HepG2 (cell line): Measurements from ENCODE around the gene USP8. TPM values are rescaled to one million over a fixed set of nuclear protein-coding genes. Genes with fewer than 3 reads are reported as not detected.

Experiments
- ATAC-seq: fragments of 200-7000 bp; cut with Tn5 transposase; 3 replicates; pipeline ENCODE4 v1.9.1; 2020; ENCODE audit warnings: mild to moderate bottlenecking, moderate library complexity
- BruUV-seq: library from RNA; stranded (reverse); fragments of 400-500 nt; replicated peaks from 2 replicates; lab custom pipeline; 2021; lab: Mats Ljungman, UMichigan
- CTCF ChIA-PET: fragments of 300-600 bp; formaldehyde crosslinking; extraction: SDS; loops from one replicate; lab custom pipeline; 2021; ENCODE audit warnings: low total read pairs, inconsistent platforms, low intra/inter-chr PET ratio; lab: Yijun Ruan, JAX
- POLR2A ChIA-PET: fragments of 350-600 bp; sonication (Branson Sonifier 250); formaldehyde crosslinking; loops from one replicate; lab custom pipeline; 2020; ENCODE audit warnings: antibody characterized with exemption, inconsistent platforms; lab: Yijun Ruan, JAX
- DNase-seq: peaks from one replicate; pipeline ENCODE4 v3.0.0-alpha.2; 2015; ENCODE audit warnings: low spot score
- FAIRE-seq: peaks from 3 replicates; lab custom pipeline; 2011; peaks lifted over from hg19 to GRCh38; lab: Jason Lieb, UNC
- H2AFZ ChIP-seq: one replicate; pipeline ENCODE4 v1.6.1; 2011; ENCODE audit warnings: low read length, inconsistent platforms
- H3K27ac ChIP-seq: fragments of 300-600 bp; 3 replicates; pipeline ENCODE4 v1.8.0; 2011; ENCODE audit warnings: mixed run types, mild to moderate bottlenecking, mixed read lengths, low read length, inconsistent platforms; ENCODE audit not compliant: insufficient read depth; ENCODE audit errors: extremely low read length
- H3K27me3 ChIP-seq, 2 experiments: fragments of 200-600 bp in 1 of 2; 2 replicates in 1 of 2; 3 replicates in 1 of 2; pipeline versions ENCODE4 v1.6.0 to v1.8.0; 2011; ENCODE audit warnings: low read length in 2 of 2, mild to moderate bottlenecking in 2 of 2, moderate library complexity in 2 of 2, inconsistent platforms in 1 of 2; ENCODE audit not compliant: insufficient read depth in 2 of 2, control insufficient read depth in 1 of 2
- H3K36me3 ChIP-seq, 2 experiments: fragments of 200-600 bp in 1 of 2; replicated peaks in 1 of 2; 2 replicates in 1 of 2; 3 replicates in 1 of 2; pipeline versions ENCODE4 v1.5.1 to v1.8.0; 2011; ENCODE audit warnings: low read length in 2 of 2, inconsistent platforms in 1 of 2; ENCODE audit not compliant: insufficient read depth in 2 of 2, control insufficient read depth in 1 of 2
- H3K4me1 ChIP-seq: 2 replicates; pipeline ENCODE4 v1.5.1; 2012; ENCODE audit warnings: low read length, inconsistent platforms; ENCODE audit not compliant: insufficient read depth
- H3K4me2 ChIP-seq: 2 replicates; pipeline ENCODE4 v1.6.0; 2011; ENCODE audit warnings: low read depth, low read length, inconsistent platforms
- H3K4me3 ChIP-seq, 3 experiments: fragments of 200-600 bp in 1 of 3; sonication (generic), shearing (Covaris generic) in 1 of 3; replicated peaks in 1 of 3; 2 replicates each; pipeline ENCODE4 v1.5.1; 2011 to 2016; ENCODE audit warnings: low read length in 3 of 3, inconsistent platforms in 2 of 3, low read depth in 2 of 3, mild to moderate bottlenecking in 2 of 3, control low read depth in 1 of 3, mixed read lengths in 1 of 3; ENCODE audit not compliant: insufficient read depth in 1 of 3
- H3K79me2 ChIP-seq: one replicate; pipeline ENCODE4 v1.6.1; 2011; ENCODE audit warnings: low read length, inconsistent platforms; ENCODE audit not compliant: insufficient read depth
- H3K9ac ChIP-seq: 2 replicates; pipeline ENCODE4 v1.6.0; 2011; ENCODE audit warnings: mild to moderate bottlenecking, low read depth, low read length, inconsistent platforms; ENCODE audit not compliant: insufficient read depth
- H3K9me3 ChIP-seq: 2 replicates; pipeline ENCODE4 v1.5.1; 2012; ENCODE audit warnings: mild to moderate bottlenecking, low read length
- H4K20me1 ChIP-seq: 2 replicates; pipeline ENCODE4 v1.6.0; 2011; ENCODE audit warnings: inconsistent platforms, mild to moderate bottlenecking, low read length, moderate library complexity; ENCODE audit not compliant: insufficient read depth
- FOXP1 ChIP-seq, 2 experiments: fragments of 450-650 bp in 1 of 2; IDR thresholded peaks; 2 replicates each; pipeline ENCODE4 v1.6.1; 2017 to 2018; ENCODE audit warnings: antibody characterized with exemption in 1 of 2
- KDM5A ChIP-seq: fragments of 200-600 bp; sonication (generic); IDR thresholded peaks from 2 replicates; pipeline ENCODE4 v1.7.0; 2018; ENCODE audit warnings: antibody characterized with exemption, mild to moderate bottlenecking, low read length, borderline replicate concordance
- KLF13 ChIP-seq: sonication (generic); formaldehyde crosslinking; IDR thresholded peaks from 2 replicates; pipeline ENCODE4 v1.4.0; 2020; ENCODE audit warnings: mild to moderate bottlenecking, missing genetic modification reagents
- MED1 ChIP-seq: sonication (generic); formaldehyde crosslinking; IDR thresholded peaks from 2 replicates; pipeline ENCODE4 v1.4.0; 2020; ENCODE audit warnings: missing genetic modification reagents
- NFRKB ChIP-seq: fragments of 450-650 bp; IDR thresholded peaks from 2 replicates; pipeline ENCODE4 v1.6.1; 2017
- NRL ChIP-seq: sonication (generic); formaldehyde crosslinking; IDR thresholded peaks from 2 replicates; pipeline ENCODE4 v1.5.0; 2020; ENCODE audit warnings: missing genetic modification reagents, mild to moderate bottlenecking, moderate library complexity, borderline replicate concordance
- PLRG1 ChIP-seq: fragments of 450-650 bp; conservative IDR thresholded peaks from 2 replicates; pipeline ENCODE4 v1.6.1; 2016
- POLR2A ChIP-seq, 2 experiments: IDR thresholded peaks; 2 replicates each; pipeline ENCODE4 v1.6.1; 2011; ENCODE audit warnings: low read depth in 2 of 2, low read length in 2 of 2, mild to moderate bottlenecking in 1 of 2, moderate library complexity in 1 of 2; ENCODE audit not compliant: insufficient read depth in 1 of 2
- SIN3A ChIP-seq: IDR thresholded peaks from 2 replicates; pipeline ENCODE4 v1.6.1; 2011; ENCODE audit warnings: low read depth, mild to moderate bottlenecking, control low read depth, low read length, borderline replicate concordance
- ZFP82 ChIP-seq: sonication (generic); formaldehyde crosslinking; IDR thresholded peaks from 2 replicates; pipeline ENCODE4 v1.5.1; 2020; ENCODE audit warnings: mild to moderate bottlenecking, missing genetic modification reagents, borderline replicate concordance
- ZNF136 ChIP-seq: sonication (generic); formaldehyde crosslinking; IDR thresholded peaks from 2 replicates; pipeline ENCODE4 v1.8.1; 2022; ENCODE audit warnings: low read depth, mild to moderate bottlenecking, moderate library complexity, missing genetic modification reagents
- ZNF24 ChIP-seq: fragments of 450-650 bp; IDR thresholded peaks from 2 replicates; pipeline ENCODE4 v1.6.1; 2017; ENCODE audit warnings: antibody characterized with exemption, mild to moderate bottlenecking
- ZNF251 ChIP-seq: sonication (generic); formaldehyde crosslinking; IDR thresholded peaks from 2 replicates; pipeline ENCODE4 v1.9.0; 2021; ENCODE audit warnings: mild to moderate bottlenecking, missing genetic modification reagents
- ZNF510 ChIP-seq: sonication (generic); formaldehyde crosslinking; IDR thresholded peaks from 2 replicates; pipeline ENCODE4 v1.4.0; 2020; ENCODE audit warnings: low read depth, mild to moderate bottlenecking, missing genetic modification reagents
- ZNF614 ChIP-seq: IDR thresholded peaks from 2 replicates; pipeline ENCODE4 v1.6.1; 2018; ENCODE audit warnings: missing biosample characterization, missing genetic modification reagents, inconsistent platforms, borderline replicate concordance
- ZNF816 ChIP-seq: sonication (generic); formaldehyde crosslinking; IDR thresholded peaks from 2 replicates; pipeline ENCODE4 v1.8.0; 2022; ENCODE audit warnings: missing genetic modification reagents, mild to moderate bottlenecking, borderline replicate concordance
- ZSCAN30 ChIP-seq: sonication (generic); formaldehyde crosslinking; IDR thresholded peaks from 2 replicates; pipeline ENCODE4 v1.5.0; 2020; ENCODE audit warnings: mild to moderate bottlenecking, missing genetic modification reagents
- WGBS: methylation state at CpG from one replicate; pipeline ENCODE4 v1.1.6; 2017; ENCODE audit warnings: low lambda C conversion rate; 5-methylcytosine and 5-hydroxymethylcytosine counted together
- in situ Hi-C: cut with HindIII; loops from 2 replicates; pipeline ENCODE4 v1.10.0; 2017; ENCODE audit warnings: low pct_unique_long_range_greater_than_20kb; ENCODE audit not compliant: extremely low pct_ligation_motif_present
- intact Hi-C: fragments of 100-400 bp; cut with micrococcal nuclease; formaldehyde crosslinking; loops from one replicate; pipeline ENCODE4 v1.10.0; 2022; ENCODE audit not compliant: unreplicated experiment
- polyA plus RNA-seq, 8 experiments: library from polyadenylated mRNA; depleted of rRNA in 3 of 8; stranded (reverse) in 7 of 8; unstranded in 1 of 8; fragments of >200 nt; fragmentation: Illumina TruSeq in 4 of 8; extraction: Trizol in 4 of 8; gene quantifications; 2 replicates each; pipeline versions ENCODE4 v1.2.1 to v1.2.3, GENCODE V29; 2011 to 2016; ENCODE audit warnings: low read depth in 4 of 8, missing spikeins in 1 of 8, mixed read lengths in 1 of 8; ENCODE audit not compliant: insufficient read depth in 1 of 8
- total RNA-seq, 5 experiments: library from RNA; depleted of rRNA; stranded (reverse); fragments of >200 nt; fragmentation: Illumina TruSeq; extraction: Trizol; gene quantifications; 2 replicates each; pipeline ENCODE4 v1.2.3, GENCODE V29; 2016; ENCODE audit warnings: low read depth in 1 of 5
- TF ChIP-seq, protein P1 (sequence below): sonication (generic); formaldehyde crosslinking; IDR thresholded peaks from 2 replicates; pipeline ENCODE4 v1.5.1; 2020; ENCODE audit warnings: mild to moderate bottlenecking, missing genetic modification reagents
- TF ChIP-seq, protein P2 (sequence below): sonication (generic); formaldehyde crosslinking; IDR thresholded peaks from 2 replicates; pipeline ENCODE4 v1.4.0; 2020; ENCODE audit warnings: missing genetic modification reagents, borderline replicate concordance

USP8 gene
- total and polyA plus RNA-seq, 2 of the 13 experiments (the other 11 are each of a cell fraction or from before 2014, with no cell fraction given) = 36.4 to 50.7 TPM

DNA sequence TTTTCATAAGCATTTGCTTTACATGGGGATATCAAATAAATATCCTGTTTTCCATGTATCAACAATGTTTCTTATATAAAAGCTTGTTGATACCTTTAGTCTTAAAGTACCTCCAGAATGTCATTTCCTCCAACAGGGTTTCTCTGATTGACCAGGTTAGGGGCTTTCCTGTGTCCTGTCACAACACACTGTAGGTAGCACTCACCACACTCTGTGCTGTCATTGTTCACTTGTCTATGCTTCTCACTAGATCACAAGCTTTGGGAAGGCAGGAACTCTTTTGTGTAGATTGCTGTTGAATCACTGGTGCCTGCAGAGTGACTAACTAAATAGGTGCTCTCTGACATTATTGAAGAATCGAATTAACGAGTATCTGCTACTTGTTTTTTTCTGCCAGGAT, 72.5 kb downstream of the USP8 start (continued):
- no peak for TF ChIP-seq MED1
- no peak for TF ChIP-seq KDM5A

DNA sequence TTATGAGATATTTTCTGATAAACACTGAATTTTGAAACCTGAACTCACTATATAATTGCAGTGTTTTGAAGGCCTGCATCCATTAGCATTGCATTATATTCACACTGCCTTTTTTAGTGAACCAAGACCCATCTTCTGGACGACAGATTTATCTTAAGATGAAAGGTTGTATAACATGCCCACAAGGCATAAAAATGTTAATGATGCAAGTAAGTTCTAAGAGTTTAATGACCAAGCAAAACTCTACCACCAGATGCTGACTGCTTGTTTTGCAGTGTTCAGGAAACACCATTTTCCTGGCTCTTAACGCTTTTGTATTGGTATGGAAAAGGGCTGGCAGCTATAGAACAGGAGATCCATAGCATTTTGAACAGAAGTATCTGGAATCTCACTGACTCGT, 76.1 kb downstream of the USP8 start:
- intact Hi-C loops = no loop called here
- TF ChIP-seq ZFP82 (no peak), PLRG1 (no peak), ZNF24 (no peak), FOXP1 (IDR thresholded peaks at IDR 0.05) (no peak), FOXP1 (CRISPR knock-in tag; IDR thresholded peaks at IDR 0.05) (no peak), ZSCAN30 (CRISPR knock-in tag) (no peak), NFRKB (no peak), ZNF614 (no peak), NRL (CRISPR knock-in tag) (no peak), ZNF510 (CRISPR knock-in tag) (no peak), KLF13 (CRISPR knock-in tag) (no peak), POLR2A (IDR thresholded peaks at IDR 0.05; ENCODE audit: insufficient read depth in 1 of 2, low read depth in 2 of 2, low read length in 2 of 2) (no peak), SIN3A (no peak), ZNF136 (no peak), ZNF816 (no peak), ZNF251 (no peak)
- TF ChIP-seq, protein P1, sequence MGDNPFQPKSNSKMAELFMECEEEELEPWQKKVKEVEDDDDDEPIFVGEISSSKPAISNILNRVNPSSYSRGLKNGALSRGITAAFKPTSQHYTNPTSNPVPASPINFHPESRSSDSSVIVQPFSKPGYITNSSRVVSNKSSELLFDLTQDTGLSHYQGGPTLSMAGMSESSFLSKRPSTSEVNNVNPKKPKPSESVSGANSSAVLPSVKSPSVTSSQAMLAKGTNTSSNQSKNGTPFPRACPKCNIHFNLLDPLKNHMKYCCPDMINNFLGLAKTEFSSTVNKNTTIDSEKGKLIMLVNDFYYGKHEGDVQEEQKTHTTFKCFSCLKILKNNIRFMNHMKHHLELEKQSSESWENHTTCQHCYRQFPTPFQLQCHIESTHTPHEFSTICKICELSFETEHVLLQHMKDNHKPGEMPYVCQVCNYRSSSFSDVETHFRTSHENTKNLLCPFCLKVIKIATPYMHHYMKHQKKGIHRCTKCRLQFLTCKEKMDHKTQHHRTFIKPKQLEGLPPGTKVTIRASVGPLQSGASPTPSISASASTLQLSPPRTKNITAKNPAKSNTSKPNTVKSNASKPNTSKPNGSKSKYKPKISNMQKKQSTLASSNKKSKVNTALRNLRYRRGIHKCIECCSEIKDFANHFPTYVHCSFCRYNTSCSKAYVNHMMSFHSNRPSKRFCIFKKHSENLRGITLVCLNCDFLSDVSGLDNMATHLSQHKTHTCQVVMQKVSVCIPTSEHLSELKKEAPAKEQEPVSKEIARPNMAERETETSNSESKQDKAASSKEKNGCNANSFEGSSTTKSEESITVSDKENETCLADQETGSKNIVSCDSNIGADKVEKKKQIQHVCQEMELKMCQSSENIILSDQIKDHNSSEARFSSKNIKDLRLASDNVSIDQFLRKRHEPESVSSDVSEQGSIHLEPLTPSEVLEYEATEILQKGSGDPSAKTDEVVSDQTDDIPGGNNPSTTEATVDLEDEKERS = no peak
- TF ChIP-seq, protein P2, sequence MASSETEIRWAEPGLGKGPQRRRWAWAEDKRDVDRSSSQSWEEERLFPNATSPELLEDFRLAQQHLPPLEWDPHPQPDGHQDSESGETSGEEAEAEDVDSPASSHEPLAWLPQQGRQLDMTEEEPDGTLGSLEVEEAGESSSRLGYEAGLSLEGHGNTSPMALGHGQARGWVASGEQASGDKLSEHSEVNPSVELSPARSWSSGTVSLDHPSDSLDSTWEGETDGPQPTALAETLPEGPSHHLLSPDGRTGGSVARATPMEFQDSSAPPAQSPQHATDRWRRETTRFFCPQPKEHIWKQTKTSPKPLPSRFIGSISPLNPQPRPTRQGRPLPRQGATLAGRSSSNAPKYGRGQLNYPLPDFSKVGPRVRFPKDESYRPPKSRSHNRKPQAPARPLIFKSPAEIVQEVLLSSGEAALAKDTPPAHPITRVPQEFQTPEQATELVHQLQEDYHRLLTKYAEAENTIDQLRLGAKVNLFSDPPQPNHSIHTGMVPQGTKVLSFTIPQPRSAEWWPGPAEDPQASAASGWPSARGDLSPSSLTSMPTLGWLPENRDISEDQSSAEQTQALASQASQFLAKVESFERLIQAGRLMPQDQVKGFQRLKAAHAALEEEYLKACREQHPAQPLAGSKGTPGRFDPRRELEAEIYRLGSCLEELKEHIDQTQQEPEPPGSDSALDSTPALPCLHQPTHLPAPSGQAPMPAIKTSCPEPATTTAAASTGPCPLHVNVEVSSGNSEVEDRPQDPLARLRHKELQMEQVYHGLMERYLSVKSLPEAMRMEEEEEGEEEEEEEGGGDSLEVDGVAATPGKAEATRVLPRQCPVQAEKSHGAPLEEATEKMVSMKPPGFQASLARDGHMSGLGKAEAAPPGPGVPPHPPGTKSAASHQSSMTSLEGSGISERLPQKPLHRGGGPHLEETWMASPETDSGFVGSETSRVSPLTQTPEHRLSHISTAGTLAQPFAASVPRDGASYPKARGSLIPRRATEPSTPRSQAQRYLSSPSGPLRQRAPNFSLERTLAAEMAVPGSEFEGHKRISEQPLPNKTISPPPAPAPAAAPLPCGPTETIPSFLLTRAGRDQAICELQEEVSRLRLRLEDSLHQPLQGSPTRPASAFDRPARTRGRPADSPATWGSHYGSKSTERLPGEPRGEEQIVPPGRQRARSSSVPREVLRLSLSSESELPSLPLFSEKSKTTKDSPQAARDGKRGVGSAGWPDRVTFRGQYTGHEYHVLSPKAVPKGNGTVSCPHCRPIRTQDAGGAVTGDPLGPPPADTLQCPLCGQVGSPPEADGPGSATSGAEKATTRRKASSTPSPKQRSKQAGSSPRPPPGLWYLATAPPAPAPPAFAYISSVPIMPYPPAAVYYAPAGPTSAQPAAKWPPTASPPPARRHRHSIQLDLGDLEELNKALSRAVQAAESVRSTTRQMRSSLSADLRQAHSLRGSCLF (CRISPR knock-in tag) = no peak
- peaks cover 5 to 40% of the 10 kb centered on the region in 2 experiments; a peak in 4 of 5 replicates for H3K36me3 ChIP-seq

More for the DNA sequence above, 76.1 kb downstream of the USP8 start:
- H3K27me3 ChIP-seq = no peaks in the 10 kb centered on the region
- no peak overlapping the region for H3K4me3 ChIP-seq
- in situ Hi-C loops = no loop called here
- 95% methylated on average over 3 of the region's 3 CpGs for WGBS
- ChIA-PET POLR2A (no interaction called here), CTCF (no interaction called here)
- no peak overlapping the region for H3K27ac ChIP-seq
- DNase-seq = no peak
- no peaks in the 10 kb centered on the region for H3K4me1 ChIP-seq
- BruUV-seq = no TSS peak
- no peak overlapping the region for H2AFZ ChIP-seq
- H3K79me2 ChIP-seq = no peaks in the 10 kb centered on the region
- no peak for FAIRE-seq
- H4K20me1 ChIP-seq = no peaks in the 10 kb centered on the region
- H3K9ac ChIP-seq = no peak overlapping the region
- ATAC-seq = no peak
- H3K9me3 ChIP-seq = no peaks in the 10 kb centered on the region
- H3K4me2 ChIP-seq = no peak overlapping the region
